Spleen (tissue), 7 donors: ENCODE results near the gene SEPTIN1.

Source experiments
- CTCF ChIP-seq, 11 experiments: fragments of 200-600 bp in 7 of 11; fragments of 450-650 bp in 4 of 11; sonication (generic) in 4 of 11; IDR thresholded peaks in 8 of 11; conservative IDR thresholded peaks in 3 of 11; 1 replicate in 7 of 11; 2 replicates in 4 of 11; pipeline versions ENCODE4 v1.4.0 to v1.8.0; 2016 to 2021; ENCODE audit warnings: antibody characterized with exemption in 11 of 11, inconsistent platforms in 4 of 11, mild to moderate bottlenecking in 1 of 11
- POLR2AphosphoS5 ChIP-seq, 3 donors: sonication (generic); formaldehyde crosslinking; IDR thresholded peaks; one replicate each; pipeline ENCODE4 v1.5.1; 2017; ENCODE audit warnings: antibody characterized with exemption in 3 of 3
- donor health status: DM: no; HTN: no; CAD: no; lungs with moderate emphysema.
- donor health status: DM: no; HTN: no; CAD: no.
- donor health status: DM: no; HTN: no; CAD: no.

GRCh38 chr16:30353438-30354129 lies 28.8 kb downstream of the SEPTIN1 start:
- TF ChIP-seq POLR2AphosphoS5 (IDR thresholded peaks at IDR 0.05) (no peak), CTCF (IDR thresholded peaks at IDR 0.05 in 8 of 11, conservative IDR thresholded peaks at IDR 0.05 in 3 of 11) (no peak)
